Measurements from ENCODE around the gene CABP7.

The CABP7 gene

DNA sequence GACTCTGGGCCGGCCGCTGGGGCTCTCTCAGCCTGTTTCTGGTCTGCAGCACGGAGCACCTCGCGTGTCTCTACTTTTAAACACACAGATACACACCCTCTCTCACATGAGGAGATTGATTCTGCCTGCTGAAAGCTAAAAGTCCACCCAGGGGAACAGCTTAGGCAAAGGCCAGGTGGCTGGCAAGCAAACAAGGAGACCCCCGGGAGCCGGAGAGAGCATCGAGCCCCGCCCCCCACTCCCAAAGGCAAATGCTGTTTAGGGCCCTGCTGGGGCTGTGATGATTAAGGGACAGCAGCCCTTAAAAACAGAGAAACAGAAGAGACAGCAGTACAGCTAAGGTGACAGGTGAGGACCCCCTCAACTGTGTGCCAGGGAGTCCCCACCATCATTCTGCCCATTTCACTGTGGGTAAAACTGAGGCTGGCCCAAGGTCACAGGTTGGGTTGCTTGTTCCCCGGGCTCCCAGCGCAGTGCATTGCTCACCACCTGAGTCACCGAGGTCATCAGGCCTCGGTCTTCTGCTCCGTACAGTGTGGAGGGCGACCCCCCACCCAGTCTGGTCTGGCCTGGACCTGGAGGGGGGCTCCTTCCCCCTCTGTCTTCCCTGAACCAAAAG is 6.8 kb downstream of the CABP7 start:
- no peak for DNase-seq

DNA sequence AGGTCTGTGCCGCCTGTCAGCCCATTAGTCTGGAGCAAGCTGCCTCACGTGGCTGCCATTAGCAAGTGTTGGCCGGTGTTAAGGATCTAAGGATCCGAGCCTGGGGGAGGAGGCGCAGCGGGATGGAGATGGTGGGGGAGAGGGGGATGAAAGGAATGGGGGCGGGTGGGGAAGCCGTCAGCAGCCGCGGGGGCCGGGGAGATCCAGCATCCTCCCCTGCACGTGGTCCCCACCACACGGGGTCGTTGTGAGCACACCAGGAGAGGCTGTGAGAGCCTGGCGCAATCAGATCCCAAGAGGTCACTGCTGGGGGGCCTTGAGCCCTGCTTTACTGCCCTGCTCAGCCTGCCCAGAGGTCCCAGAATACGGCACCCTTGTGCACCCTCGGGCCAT is 7.3 kb downstream of the CABP7 start:
- no peak for DNase-seq

DNA sequence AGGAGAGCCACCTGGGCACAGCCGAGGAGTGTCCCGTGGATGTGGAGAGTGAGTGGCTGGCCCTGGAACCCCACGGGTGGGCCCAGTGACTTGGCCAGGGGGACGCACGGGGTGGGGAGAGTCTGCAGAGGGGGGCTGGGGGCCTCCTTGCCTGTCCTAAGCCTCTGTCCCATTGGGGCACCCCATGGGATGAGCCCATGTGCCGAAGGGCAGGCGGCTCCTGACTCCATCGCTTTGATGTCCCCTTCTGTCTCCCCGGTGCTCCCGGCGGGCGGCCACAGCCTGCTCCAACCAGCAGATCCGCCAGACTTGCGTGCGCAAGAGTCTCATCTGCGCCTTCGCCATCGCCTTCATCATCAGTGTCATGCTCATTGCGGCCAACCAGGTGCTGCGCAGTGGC is 9.4 kb downstream of the CABP7 start:
- DNase-seq, result no peak

DNA sequence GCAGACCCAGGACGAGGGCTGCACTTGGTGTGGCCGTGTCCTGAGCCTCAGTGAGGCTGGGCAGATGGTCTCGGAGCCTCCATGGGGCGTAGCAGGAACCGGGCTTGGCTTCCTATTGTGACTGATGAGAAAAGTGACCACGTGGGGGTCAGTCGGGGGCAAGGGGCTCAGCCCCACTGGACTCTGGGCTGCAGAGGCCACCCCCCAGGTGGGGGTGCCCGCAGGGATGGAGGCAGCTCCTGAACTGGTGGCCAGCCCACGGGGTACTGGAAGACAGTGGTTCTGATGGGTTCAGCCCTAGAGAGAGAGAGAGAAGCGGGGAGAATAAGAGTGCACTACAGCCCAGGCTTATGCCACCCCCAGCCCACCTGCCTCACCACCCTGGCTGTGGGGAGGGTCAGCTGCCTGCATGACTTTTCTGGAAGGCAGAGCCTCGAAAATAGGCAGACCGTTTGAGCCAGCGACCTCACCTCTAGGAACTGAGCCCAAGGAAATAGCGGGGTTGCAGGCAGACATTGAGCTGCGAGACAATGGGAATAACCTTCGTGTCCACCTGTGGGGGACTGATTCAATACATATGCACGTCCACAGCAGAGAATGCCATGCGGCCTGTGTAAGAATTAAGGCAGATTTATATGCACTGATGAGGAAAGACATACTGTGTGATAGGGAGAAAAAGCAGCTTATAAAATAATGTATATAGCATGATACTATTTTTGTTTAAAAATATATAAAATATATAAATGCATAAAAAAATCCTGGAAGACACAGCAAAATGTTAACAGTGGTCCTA is 11.5 kb downstream of the CABP7 start:
- no peak for DNase-seq

DNA sequence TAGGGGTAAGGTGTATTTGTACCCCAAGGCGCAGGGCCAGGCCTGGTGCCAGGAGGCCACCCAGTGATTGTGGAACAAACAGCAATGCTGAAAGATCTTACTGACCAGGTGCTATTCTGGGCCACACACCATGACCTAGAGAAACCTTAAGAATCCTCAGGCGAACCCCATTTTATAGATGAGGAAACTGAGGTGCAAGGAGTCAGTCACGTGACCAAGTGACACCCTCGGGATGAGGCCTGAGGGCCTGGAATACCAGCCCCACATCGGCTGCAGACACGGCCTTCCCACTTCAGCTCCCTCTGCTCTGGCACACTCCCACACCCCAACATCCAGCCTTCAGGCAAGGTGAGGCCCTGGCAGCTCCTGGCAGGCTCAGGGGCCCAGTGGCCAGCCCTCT is 13.1 kb downstream of the CABP7 start:
- DNase-seq, result no peak

DNA sequence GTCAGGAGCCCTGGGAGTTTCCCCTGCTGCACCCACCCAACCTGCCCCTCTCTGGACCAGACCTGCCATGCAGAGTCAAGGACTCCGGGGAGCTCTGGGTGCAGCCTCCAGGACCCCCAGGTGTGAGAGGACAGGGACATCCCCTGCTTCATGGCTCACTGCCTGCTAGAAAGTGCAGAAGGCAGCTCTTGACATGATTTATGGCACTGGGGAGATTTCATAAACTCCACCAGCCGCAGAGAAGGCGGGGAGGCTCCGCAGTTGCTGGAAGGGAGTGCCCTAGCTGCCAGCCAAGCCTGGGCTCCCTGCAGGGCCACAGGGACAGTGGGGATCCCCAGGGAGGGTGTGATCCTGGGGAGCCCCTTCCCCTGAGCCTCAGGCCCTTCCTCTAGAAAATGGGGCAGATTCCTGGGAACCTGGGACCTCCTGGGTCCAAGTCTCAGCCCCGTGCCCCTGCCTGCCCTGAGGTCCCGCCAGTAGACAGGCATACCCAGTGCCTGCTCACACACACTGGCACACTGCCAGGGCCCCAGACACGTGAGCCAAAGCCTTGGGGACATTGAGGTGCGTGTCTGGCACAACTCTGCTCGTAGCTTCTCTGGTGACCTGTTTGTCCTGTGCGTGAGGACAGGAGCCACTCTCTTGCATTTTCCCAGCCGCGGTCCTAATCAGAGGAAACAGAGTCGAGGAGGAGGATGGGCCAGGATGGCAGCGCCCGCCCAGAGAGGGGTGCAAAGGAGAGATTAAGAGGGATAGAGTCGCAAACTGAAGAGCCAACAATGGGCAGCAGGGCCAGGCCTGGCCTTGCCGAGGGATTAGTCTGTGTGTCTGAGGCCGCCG is 13.8 kb downstream of the CABP7 start:
- no peak for DNase-seq

DNA sequence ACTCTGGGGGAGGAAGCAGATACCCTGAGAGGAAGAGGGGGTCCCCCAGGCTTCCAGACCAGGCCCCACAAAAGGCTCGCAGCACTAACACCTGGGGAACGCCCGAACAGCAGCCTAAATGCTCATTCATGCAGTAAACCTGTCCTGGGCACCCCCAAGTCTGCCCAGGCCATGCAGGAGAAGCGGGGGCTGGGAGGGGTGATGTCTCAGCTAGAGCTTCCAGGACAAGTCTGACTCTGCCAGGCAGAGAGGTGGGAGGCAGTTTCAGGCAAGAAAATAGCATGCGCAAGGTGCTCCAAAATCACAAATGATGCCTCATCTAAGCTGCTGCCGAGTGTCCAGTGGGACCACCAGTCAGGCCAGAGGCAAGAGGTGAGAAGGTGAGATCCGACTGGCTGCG is 14.6 kb downstream of the CABP7 start:
- no peak for DNase-seq

DNA sequence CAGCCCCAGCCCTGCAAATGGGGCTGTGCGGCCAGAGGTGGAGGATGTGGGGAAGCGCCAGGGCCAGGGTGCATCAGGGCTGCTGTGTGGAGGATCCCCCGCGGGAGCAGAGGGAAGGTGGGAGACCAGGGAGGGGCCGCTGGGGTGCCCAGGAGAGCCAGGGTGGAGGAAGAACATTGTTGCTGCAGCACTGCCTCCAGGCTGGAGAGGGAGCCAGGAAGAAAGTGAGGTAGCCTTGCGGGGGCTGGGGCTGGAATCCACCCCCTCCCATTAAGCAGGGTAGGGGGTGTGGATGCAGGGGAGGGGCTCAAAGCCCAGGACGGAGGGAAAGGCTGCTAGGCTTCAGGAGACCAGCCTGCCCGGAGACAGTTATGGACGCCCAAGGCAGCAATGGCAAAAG is 15.0 kb downstream of the CABP7 start:
- no peak for DNase-seq

DNA sequence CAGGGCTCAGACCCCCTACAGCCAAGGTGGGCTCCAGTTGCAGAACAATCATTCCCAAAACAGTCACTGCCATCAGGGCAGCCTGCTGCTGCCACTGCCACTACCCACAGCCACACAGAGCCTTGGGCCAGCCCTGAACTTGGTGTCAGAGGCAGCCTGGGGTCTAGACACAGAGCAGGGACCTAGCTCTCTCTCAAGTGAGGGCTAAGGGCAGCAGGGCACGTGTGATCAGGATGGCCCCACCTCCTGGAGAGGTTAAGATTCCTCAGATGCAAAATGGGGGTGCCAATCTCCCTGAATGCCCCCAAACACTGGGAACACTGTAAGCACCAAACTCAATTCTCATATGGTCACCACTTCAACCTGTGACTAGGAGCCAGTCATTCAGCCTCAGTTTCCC is 15.6 kb downstream of the CABP7 start:
- DNase-seq, result no peak

DNA sequence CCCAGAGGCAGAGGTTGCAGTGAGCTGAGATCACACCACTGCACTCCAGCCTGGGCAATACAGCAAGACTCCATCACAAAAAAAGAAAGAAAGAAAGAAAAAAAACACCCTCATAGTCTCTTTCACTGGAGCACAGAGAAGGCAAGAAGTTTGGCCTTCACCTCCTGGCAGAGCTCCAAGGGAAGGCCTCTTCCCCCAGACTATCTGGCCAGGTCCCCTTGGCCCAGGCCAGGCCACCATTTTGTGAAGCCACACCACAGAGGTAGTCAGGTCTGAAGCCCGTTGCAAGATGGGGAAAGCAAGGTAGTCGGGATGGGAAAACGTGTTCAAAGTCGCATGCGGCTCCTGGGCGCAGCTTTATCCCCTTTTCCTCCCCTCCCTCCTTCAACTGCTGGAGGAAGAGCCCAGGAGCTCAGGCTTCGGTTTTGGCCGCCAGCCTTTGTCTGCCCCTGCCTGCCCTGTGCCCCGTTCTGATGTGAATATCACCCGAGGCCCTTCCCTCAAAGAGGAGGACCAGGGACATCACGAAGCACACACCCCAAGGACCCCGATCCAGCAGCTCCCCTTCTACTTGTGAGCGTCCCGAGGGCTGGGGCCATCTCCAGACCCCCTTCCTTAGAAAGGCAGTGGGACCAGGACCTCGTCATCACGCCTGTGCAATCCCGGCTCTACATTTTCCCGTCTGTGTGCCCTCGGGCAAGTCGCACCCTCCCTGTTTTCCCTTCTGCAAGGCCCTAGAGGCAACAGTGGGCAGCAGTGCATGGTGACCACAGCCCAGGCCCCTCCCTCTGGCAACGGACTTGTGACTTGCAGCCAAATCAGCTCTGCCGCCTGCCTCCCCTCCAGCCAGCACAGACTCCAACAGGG is 17.7 kb downstream of the CABP7 start:
- no peak for DNase-seq

DNA sequence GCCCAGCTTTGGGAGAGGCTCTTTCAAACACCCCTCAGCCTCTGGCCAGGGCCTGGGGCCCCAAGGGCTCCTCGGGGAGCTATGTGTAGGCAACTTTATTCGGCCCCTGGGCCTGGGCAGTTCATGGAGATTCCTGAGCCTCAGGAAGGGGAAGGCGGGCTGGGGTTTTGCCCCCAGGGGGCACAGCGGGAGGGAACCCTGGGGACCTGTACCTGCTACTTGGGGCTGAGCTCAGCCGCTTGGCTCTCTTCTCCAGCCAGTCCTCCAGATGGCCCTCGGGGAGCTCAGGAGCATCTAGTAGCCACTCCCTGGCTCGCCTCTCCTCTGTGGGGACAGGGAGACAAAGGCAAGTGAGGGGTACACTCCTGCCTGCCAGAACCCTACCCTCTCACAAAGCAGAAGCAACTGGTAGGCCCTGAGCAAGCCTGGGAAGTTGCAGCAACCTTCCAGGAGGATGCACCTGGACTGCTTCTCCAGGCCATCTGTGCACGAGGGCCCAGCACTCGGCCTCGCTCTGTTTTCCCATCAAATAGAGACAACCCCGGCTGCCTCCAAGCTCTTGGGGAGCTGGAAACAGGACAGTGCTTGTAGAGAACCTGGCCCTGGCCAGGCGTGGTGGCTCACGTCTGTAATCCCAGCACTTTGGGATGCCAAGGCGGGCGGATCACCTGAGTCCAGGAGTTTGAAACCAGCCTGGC is 18.5 kb downstream of the CABP7 start:
- no peak for DNase-seq

DNA sequence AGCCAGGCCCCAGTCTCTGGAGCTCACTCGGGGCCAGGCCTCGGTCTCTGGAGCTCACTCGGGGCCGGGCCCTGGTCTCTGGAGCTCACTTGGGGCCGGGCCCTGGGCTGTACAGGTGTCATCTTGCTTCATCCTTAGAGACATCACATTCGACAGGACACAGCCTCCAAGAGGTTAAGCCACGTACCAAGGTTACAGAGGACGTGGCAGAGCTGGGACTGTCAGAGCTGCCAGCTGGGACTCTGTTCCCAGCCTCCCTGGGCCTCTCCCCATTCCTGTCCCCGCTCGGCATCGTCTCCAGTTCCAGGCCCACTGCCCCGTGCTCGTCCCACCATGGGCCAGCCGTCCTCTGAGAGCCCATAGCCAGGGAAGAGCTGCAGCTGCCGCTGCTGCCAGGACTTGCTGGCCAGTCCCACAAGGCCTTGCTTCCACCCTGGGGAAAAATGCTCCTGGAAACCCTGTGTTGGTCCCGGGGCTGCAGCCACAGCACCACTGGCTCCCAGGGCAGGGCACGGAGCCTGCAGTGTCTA is 19.6 kb downstream of the CABP7 start:
- DNase-seq, result no peak

DNA sequence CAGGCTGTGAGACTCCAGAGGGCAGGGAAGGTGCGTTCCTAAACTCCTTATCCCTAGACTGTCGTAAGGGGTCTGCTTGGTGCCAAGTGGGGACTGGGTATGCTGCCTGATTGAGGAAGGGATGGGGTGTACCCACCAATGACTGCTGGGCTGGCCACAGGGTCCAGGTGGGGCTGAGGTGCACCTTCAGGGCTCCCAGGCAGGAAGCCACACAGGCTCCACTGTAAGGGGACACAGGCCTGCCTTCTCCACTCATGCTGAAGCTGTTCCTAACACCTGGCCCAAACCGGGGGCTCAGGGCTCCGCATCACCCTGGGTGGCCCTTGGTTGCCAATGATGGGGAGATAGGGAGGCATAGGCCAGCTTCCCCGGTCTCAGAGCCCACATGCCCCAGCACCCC is 20.4 kb downstream of the CABP7 start:
- DNase-seq, result no peak

DNA sequence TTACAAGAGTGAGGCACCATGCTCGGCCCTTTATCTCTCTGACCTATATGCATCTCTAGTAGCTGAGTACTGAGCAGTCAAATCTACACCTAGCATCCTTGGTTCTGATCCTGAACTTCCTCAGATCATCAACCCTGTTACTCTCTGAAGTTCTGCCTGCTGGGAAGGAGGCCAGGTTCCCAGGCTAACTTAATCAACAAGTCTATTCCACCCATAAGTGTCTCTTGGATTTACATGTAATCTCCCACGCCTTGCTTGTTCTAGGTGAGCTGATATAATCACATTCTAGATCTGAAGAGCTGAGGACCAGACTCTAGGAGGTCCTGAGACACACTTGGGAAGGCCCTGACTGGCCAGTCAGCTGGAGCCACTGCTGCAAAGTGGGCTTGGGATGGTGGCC is 22.1 kb downstream of the CABP7 start:
- no peak for DNase-seq

DNA sequence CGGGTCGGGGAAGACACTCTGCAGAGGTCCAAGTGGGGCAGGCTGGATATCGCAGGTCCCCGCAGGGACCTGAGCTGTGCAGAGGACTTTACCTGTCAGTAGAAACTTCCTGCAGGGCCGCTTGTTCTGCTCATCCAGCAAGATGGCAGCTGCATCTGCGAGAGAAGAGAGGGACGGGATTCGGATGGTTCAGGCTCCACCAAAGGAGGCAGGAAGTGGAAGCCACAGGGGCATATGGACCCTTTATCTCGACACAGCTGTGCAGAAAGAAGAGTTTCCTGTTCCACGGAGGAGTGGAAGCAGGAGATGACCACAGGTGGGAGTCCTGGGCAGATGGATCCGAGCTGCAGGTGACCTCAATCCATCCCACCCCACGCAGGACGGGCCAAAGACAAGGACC is 22.5 kb downstream of the CABP7 start:
- DNase-seq, result no peak

DNA sequence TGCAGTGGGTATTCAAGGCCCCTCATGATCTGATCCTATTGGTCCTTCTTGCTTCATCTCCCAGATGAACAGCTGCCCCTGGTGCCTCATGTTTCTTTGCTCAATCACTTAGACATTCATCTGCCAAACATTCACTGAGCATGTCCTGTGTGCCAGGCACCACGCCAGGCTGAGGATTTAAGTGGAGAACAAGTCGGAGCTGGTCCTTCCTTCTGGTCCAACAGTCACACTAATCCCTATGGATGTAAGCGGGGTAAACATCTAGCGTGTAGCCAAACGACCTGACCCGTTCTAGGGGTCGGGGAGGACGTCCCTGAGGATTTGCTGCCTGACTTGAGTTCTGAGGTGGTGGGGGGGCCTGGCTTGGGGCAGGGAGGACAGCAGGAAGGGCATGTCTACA is 25.1 kb downstream of the CABP7 start:
- no peak for DNase-seq

DNA sequence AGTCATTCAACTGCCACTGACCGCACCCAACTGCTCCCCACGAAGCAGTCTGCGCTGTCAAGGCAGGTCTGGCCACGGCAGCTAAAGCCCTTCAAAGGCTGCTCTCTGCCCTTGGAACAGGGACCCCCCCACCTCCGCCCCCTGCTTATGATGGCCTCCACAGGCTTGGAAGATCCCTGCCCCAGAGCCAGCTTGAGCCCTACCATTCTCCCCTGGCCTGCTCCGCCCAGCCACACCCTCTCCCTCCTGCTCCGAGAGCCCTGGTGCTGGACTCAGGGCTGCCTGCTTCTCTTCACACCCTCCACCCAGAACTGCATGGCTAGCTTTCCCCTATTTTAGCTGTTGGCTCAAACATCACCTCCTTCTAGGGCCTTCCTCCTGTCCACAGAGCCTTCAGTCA is 28.0 kb downstream of the CABP7 start:
- DNase-seq, result no peak

DNA sequence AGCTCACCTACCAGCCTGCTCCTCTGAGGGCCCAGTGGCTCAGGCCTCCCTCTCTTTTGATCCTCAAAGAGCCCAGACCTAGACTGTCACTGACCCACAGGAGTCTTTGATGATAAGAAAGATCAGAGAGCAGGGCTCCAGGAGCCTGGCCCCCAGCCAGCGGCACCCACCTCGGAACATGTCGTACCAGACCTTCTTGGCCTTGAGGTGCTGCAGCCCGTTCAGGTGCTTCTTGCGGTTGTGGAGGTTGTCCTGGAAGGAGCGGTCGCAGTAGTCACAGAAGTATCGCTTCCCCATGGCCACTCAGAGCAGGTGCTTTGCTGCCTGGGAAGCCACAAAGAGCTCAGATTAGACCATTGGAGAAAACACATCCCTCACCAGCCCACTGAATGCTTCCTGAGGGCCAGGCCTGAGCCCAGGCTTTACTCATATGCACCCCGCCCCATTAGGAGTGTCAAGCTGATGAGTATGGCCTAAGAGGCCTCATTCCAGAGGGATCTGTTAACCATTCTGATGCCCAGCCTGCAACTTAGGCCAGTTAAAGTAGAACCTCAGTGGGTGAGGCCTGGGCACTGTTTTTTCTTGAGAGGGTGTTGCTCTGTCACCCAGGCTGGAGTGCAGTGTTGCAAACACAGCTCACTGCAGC is 28.6 kb downstream of the CABP7 start:
- DNase-seq, result no peak

DNA sequence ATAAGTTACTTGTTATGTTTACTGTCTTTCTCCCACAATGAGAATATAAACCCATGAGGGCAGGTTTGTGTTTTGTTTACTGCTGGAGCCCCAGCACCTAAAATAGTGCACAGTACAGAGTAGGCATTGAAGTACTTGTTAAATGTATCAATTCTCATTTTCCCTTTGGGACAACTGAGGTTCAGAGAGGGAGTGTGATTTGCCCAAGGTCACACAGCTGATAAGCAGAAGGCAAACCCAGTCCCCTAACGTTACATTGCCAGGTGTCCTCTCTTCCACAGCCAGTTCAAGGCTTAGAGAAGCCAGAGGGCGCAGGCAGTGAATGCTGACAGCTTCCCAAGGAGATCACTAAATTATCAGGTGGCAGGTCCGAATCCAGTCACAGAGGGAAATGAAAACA is 30.2 kb downstream of the CABP7 start:
- DNase-seq, result no peak

DNA sequence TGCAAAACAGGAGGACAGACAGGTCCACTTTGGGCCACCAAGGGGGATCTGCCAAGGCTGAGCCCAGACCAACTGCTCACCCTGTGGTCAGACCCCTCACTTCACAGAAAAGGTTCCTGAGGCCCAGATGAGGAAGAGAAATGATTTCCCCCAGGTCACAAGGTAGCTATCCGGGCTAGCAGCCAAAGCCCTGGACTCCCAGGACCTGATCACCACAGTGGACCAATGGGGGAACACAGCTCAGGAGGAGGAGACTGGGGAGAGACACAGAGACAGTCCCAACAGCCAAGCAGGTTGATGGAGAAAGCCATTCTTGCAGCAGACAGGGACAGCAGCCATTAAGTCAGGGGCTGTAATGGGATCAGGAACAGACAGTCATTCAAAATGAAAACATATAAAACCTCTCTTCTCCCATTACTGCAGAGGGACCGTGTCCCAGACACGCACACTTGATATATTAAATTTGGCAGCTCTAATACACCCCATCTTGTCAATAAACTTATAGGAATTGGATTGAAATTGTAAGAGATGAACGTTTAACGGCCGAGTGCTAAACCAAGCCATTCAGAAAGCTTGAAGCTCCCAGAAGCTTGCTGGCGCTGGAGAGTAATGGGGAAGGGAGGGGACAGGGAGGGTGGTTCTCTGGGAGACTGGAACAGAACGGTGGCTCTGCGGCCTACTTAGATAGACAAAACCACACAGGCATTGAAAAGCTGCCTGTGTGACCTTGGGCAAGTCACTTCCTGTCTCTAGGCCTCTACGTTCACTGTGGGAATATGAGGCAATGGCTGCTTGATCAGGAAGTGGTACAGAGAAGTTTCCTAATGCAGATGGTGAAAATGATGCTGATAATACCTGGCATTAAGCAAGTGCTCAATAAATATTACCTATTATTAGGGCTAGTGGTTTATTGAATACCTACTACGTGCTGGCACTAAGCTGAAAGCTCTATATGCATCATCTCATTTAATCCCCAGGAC is 31.0 kb downstream of the CABP7 start:
- no peak for DNase-seq
